Left ventricle myocardium inferior (tissue), 1 donor: Measurements from ENCODE around the gene STAT1. TPM values are rescaled to one million over a fixed set of nuclear protein-coding genes. Genes with fewer than 3 reads are reported as not detected.

Source experiments
- DNase-seq: peaks from one replicate; pipeline ENCODE4 v3.0.0-alpha.2; 2020
- H3K27ac ChIP-seq: fragments of 200-600 bp; replicated peaks from 2 replicates; pipeline ENCODE4 v1.8.0; 2021
- H3K27me3 ChIP-seq: fragments of 200-600 bp; 2 replicates; pipeline ENCODE4 v1.8.0; 2021; ENCODE audit warnings: low read depth
- H3K36me3 ChIP-seq: fragments of 200-600 bp; 2 replicates; pipeline ENCODE4 v1.8.0; 2021
- H3K4me1 ChIP-seq: fragments of 200-600 bp; 2 replicates; pipeline ENCODE4 v1.8.0; 2021
- H3K4me3 ChIP-seq: fragments of 200-600 bp; 2 replicates; pipeline ENCODE4 v1.8.0; 2021; ENCODE audit warnings: mild to moderate bottlenecking, moderate library complexity
- H3K9me3 ChIP-seq: fragments of 200-600 bp; replicated peaks from 2 replicates; pipeline ENCODE4 v1.8.0; 2021
- CTCF ChIP-seq: fragments of 200-600 bp; IDR thresholded peaks from 2 replicates; pipeline ENCODE4 v1.8.0; 2021; ENCODE audit warnings: antibody characterized with exemption, mild to moderate bottlenecking, borderline replicate concordance
- intact Hi-C: fragments of 100-400 bp; cut with micrococcal nuclease; formaldehyde crosslinking; loops from one replicate; pipeline ENCODE4 v1.11.0; 2022
- total RNA-seq: library from RNA; stranded (reverse); fragmentation: NEBNext Ultra II Directional; extraction: Animal tissue kit (Norgen Biotek cat#: 25700); gene quantifications from one replicate; pipeline ENCODE4 v1.2.1, GENCODE V29; 2021
- donor health status: DM: no; HTN: yes; CAD: no; lungs with severe emphysema.

STAT1 gene
- total RNA-seq, 1 donor from 2014 or later = 42.2 TPM

GRCh38 chr2:191053256-191053655, 39.3 kb upstream of the STAT1 start:
- Histone ChIP-seq H3K27ac (no peak overlapping the region), H3K4me1 (peaks cover 13% of the 10 kb centered on the region), H3K36me3 (no peaks in the 10 kb centered on the region), H3K4me3 (no peak overlapping the region), H3K27me3 (peaks cover 19% of the 10 kb centered on the region), H3K9me3 (no peaks in the 10 kb centered on the region)
- no peak for DNase-seq
- intact Hi-C loops = loop anchor here (10.0 kb wide), 2 partner anchors 102 to 472 kb away; partner anchors contain the start of gene STAT4
- TF ChIP-seq CTCF = no peak

GRCh38 chr2:191051825-191052778, 38.1 kb upstream of the STAT1 start:
- Histone ChIP-seq H3K4me3 (no peak overlapping the region), H3K4me1 (peaks cover 13% of the 10 kb centered on the region), H3K9me3 (no peaks in the 10 kb centered on the region), H3K27me3 (peaks cover 19% of the 10 kb centered on the region), H3K36me3 (no peaks in the 10 kb centered on the region), H3K27ac (no peak overlapping the region)
- TF ChIP-seq CTCF = peak; percentile 71
- intact Hi-C loops = loop anchor here (10.0 kb wide), 2 partner anchors 103 to 473 kb away; partner anchors contain the start of gene STAT4
- DNase-seq = no peak

GRCh38 chr2:191051177-191051576, 37.2 kb upstream of the STAT1 start:
- peaks cover 27% of the 10 kb centered on the region for H3K27me3 ChIP-seq
- peak overlapping the region; percentile 32 for H3K27ac ChIP-seq
- TF ChIP-seq CTCF = no peak
- H3K4me1 ChIP-seq = peaks cover 13% of the 10 kb centered on the region
- no peak overlapping the region for H3K4me3 ChIP-seq
- no peaks in the 10 kb centered on the region for H3K9me3 ChIP-seq
- intact Hi-C loops = loop anchor here (10.0 kb wide), 2 partner anchors 104 to 474 kb away; partner anchors contain the start of gene STAT4
- no peak for DNase-seq
- no peaks in the 10 kb centered on the region for H3K36me3 ChIP-seq

GRCh38 chr2:191050640-191050987, 36.6 kb upstream of the STAT1 start:
- no peak for TF ChIP-seq CTCF
- Histone ChIP-seq H3K27me3 (peaks cover 28% of the 10 kb centered on the region), H3K4me1 (peaks cover 13% of the 10 kb centered on the region), H3K27ac (peak overlapping the region; percentile 32), H3K4me3 (no peak overlapping the region), H3K9me3 (no peaks in the 10 kb centered on the region), H3K36me3 (no peaks in the 10 kb centered on the region)
- intact Hi-C loops = loop anchor here (10.0 kb wide), 2 partner anchors 104 to 474 kb away; partner anchors contain the start of gene STAT4
- DNase-seq = no peak

GRCh38 chr2:191049728-191050639, 36.0 kb upstream of the STAT1 start:
- H3K4me3 ChIP-seq = no peak overlapping the region

More at GRCh38 chr2:191049728-191050639, 36.0 kb upstream of the STAT1 start:
- no peak for TF ChIP-seq CTCF
- H3K36me3 ChIP-seq = no peaks in the 10 kb centered on the region
- intact Hi-C loops = loop anchor here (10.0 kb wide), 2 partner anchors 105 to 475 kb away; partner anchors contain the start of gene STAT4
- DNase-seq = no peak
- H3K27me3 ChIP-seq = peaks cover 28% of the 10 kb centered on the region
- peak overlapping the region; percentile 61 for H3K27ac ChIP-seq
- peaks cover 13% of the 10 kb centered on the region for H3K4me1 ChIP-seq
- H3K9me3 ChIP-seq = no peaks in the 10 kb centered on the region
